Keratinocyte (primary cell): Measurements from ENCODE around the gene ITGB4. TPM values are rescaled to one million over a fixed set of nuclear protein-coding genes. Genes with fewer than 3 reads are reported as not detected.

ENCODE experiments used
- DNase-seq: peaks from one replicate; pipeline ENCODE4 v3.0.0-alpha.2; 2011; ENCODE audit warnings: low read depth, missing footprints, low spot score
- FAIRE-seq: peaks from 2 replicates; lab custom pipeline; 2011; peaks lifted over from hg19 to GRCh38; lab: Jason Lieb, UNC
- H2AFZ ChIP-seq: 2 replicates; pipeline ENCODE4 v1.6.0; 2012; ENCODE audit warnings: low read length, control low read depth, inconsistent platforms; ENCODE audit not compliant: control insufficient read depth
- H3K27ac ChIP-seq: 2 replicates; pipeline ENCODE4 v1.5.1; 2011; ENCODE audit warnings: low read length; ENCODE audit not compliant: control insufficient read depth, insufficient read depth
- H3K27me3 ChIP-seq: 3 replicates; pipeline ENCODE4 v1.6.0; 2011; ENCODE audit warnings: low read length; ENCODE audit not compliant: control insufficient read depth, insufficient read depth; ENCODE audit errors: extremely low read depth
- H3K36me3 ChIP-seq, 2 experiments: 2 replicates in 1 of 2; 3 replicates in 1 of 2; pipeline ENCODE4 v1.5.1; 2011; ENCODE audit warnings: low read length in 2 of 2, mild to moderate bottlenecking in 1 of 2; ENCODE audit not compliant: control insufficient read depth in 2 of 2, insufficient read depth in 2 of 2; ENCODE audit errors: extremely low read depth in 1 of 2
- H3K4me1 ChIP-seq: 3 replicates; pipeline ENCODE4 v1.5.1; 2011; ENCODE audit warnings: low read length; ENCODE audit not compliant: control insufficient read depth, insufficient read depth; ENCODE audit errors: extremely low read depth
- H3K4me2 ChIP-seq: 3 replicates; pipeline ENCODE4 v1.6.0; 2011; ENCODE audit warnings: low read depth, low read length; ENCODE audit not compliant: control insufficient read depth, insufficient read depth; ENCODE audit errors: extremely low read depth
- H3K4me3 ChIP-seq, 3 experiments: fragments of 200-600 bp in 1 of 3; sonication (generic) in 1 of 3; 2 replicates in 2 of 3; 3 replicates in 1 of 3; pipeline ENCODE4 v1.5.1; 2011 to 2016; ENCODE audit warnings: low read length in 3 of 3, mild to moderate bottlenecking in 3 of 3, control low read depth in 2 of 3, inconsistent platforms in 1 of 3, low read depth in 1 of 3, mixed read lengths in 1 of 3, mixed run types in 1 of 3, moderate library complexity in 1 of 3; ENCODE audit not compliant: control insufficient read depth in 2 of 3, insufficient read depth in 2 of 3; ENCODE audit errors: extremely low read depth in 1 of 3
- H3K79me2 ChIP-seq: 2 replicates; pipeline ENCODE4 v1.6.0; 2012; ENCODE audit warnings: low read length; ENCODE audit not compliant: control insufficient read depth, insufficient read depth
- H3K9ac ChIP-seq: 3 replicates; pipeline ENCODE4 v1.6.0; 2011; ENCODE audit warnings: low read length; ENCODE audit not compliant: control insufficient read depth, insufficient read depth; ENCODE audit errors: extremely low read depth
- H3K9me1 ChIP-seq: 3 replicates; pipeline ENCODE4 v1.6.0; 2011; ENCODE audit warnings: low read length; ENCODE audit not compliant: control insufficient read depth, insufficient read depth; ENCODE audit errors: extremely low read depth
- H3K9me3 ChIP-seq: 2 replicates; pipeline ENCODE4 v1.5.1; 2012; ENCODE audit warnings: low read depth, low read length; ENCODE audit not compliant: control insufficient read depth
- H4K20me1 ChIP-seq: 3 replicates; pipeline ENCODE4 v1.6.0; 2011; ENCODE audit warnings: low read length; ENCODE audit not compliant: control insufficient read depth, insufficient read depth; ENCODE audit errors: extremely low read depth
- CTCF ChIP-seq, 3 experiments: IDR thresholded peaks in 1 of 3; conservative IDR thresholded peaks in 1 of 3; optimal IDR thresholded peaks in 1 of 3; 2 replicates in 2 of 3; 3 replicates in 1 of 3; pipeline versions ENCODE3 to v1.5.1; 2011; ENCODE audit warnings: low read length in 3 of 3, mild to moderate bottlenecking in 3 of 3, moderate library complexity in 2 of 3, control low read depth in 1 of 3, inconsistent platforms in 1 of 3; ENCODE audit not compliant: insufficient read depth in 2 of 3; ENCODE audit errors: extremely low read depth in 1 of 3
- EZH2 ChIP-seq: IDR thresholded peaks from one replicate; pipeline ENCODE4 v1.6.1; 2012; ENCODE audit warnings: inconsistent platforms, mild to moderate bottlenecking, low read length, moderate library complexity
- dilution Hi-C: fragments of 300-500 bp; cut with MboI; formaldehyde crosslinking; loops from one replicate; pipeline ENCODE4 v1.7.0; 2020; ENCODE audit warnings: low sequenced_read_pairs; ENCODE audit not compliant: extremely low pct_ligation_motif_present
- polyA plus RNA-seq, 5 experiments: library from polyadenylated mRNA; depleted of rRNA in 3 of 5; stranded (reverse) in 3 of 5; stranded (forward) in 1 of 5; unstranded in 1 of 5; fragments of >200 nt; gene quantifications; 1 replicate in 1 of 5; 2 replicates in 3 of 5; 3 replicates in 1 of 5; pipeline versions ENCODE4 v1.2.1 to v1.2.3, GENCODE V29; 2011 to 2012; ENCODE audit warnings: missing spikeins in 2 of 5, low read depth in 1 of 5, low replicate concordance in 1 of 5

ITGB4 gene
- polyA plus RNA-seq, 1 donor (not counting 4 experiments of a cell fraction or from before 2014, with no cell fraction given) = 761 TPM

- Histone ChIP-seq H3K27me3 (no peaks in the 10 kb centered on the region), H3K4me3 (no peak overlapping the region), H3K4me2 (no peak overlapping the region), H4K20me1 (peaks cover 84% of the 10 kb centered on the region), H3K27ac (no peak overlapping the region), H3K9ac (no peak overlapping the region), H2AFZ (no peak overlapping the region), H3K9me1 (no peaks in the 10 kb centered on the region), H3K4me1 (no peaks in the 10 kb centered on the region), H3K79me2 (peaks cover 73% of the 10 kb centered on the region), H3K36me3 (peaks cover 68 to 82% of the 10 kb centered on the region in 2 experiments), H3K9me3 (no peaks in the 10 kb centered on the region)
- no peak for TF ChIP-seq CTCF (optimal IDR thresholded peaks at IDR 0.05 in 1 of 3, IDR thresholded peaks at IDR 0.05 in 1 of 3, conservative IDR thresholded peaks at IDR 0.05 in 1 of 3; ENCODE audit: extremely low read depth in 1 of 3, insufficient read depth in 2 of 3, low read length in 3 of 3)
- TF ChIP-seq EZH2 = no peak
- FAIRE-seq (no peak), DNase-seq (no peak)
- dilution Hi-C loops = no loop called here
Measured at GRCh38 chr17:75739174-75739573, 17.9 kb downstream of the ITGB4 start.

DNA sequence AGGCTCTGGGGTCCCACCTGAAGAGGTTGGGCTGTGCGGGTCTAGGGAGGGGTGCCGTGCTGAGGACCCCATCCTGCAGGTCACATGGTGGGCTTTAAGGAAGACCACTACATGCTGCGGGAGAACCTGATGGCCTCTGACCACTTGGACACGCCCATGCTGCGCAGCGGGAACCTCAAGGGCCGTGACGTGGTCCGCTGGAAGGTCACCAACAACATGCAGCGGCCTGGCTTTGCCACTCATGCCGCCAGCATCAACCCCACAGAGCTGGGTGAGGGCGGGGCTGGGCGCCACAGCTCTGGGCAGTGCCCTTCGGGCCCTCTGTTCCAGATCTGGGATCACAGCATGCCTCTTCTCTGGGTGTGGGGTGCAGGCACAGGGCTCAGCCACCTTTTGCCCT is 18.5 kb downstream of the ITGB4 start:
- no peaks in the 10 kb centered on the region for H3K9me3 ChIP-seq
- H4K20me1 ChIP-seq = peaks cover 78% of the 10 kb centered on the region
- no peak overlapping the region for H3K4me3 ChIP-seq
- peaks cover 67 to 82% of the 10 kb centered on the region in 2 experiments for H3K36me3 ChIP-seq
- DNase-seq (no peak), FAIRE-seq (no peak)
- no peaks in the 10 kb centered on the region for H3K9me1 ChIP-seq
- H3K4me1 ChIP-seq = no peaks in the 10 kb centered on the region
- no peak for TF ChIP-seq EZH2
- no peak for TF ChIP-seq CTCF (optimal IDR thresholded peaks at IDR 0.05 in 1 of 3, IDR thresholded peaks at IDR 0.05 in 1 of 3, conservative IDR thresholded peaks at IDR 0.05 in 1 of 3; ENCODE audit: extremely low read depth in 1 of 3, insufficient read depth in 2 of 3, low read length in 3 of 3)
- H3K79me2 ChIP-seq = peaks cover 67% of the 10 kb centered on the region
- no peak overlapping the region for H3K4me2 ChIP-seq
- no peak overlapping the region for H3K27ac ChIP-seq
- H2AFZ ChIP-seq = no peak overlapping the region
- dilution Hi-C loops = no loop called here
- H3K27me3 ChIP-seq = no peaks in the 10 kb centered on the region
- no peak overlapping the region for H3K9ac ChIP-seq
